Stimulated activated CD8-positive, alpha-beta memory T cell treated with anti-CD3 and anti-CD28 coated beads, Interleukin-15, amount 100 ng/mL, for 48 hours (primary cell): ENCODE data around the gene FAM163B.

Source experiments
- DNase-seq, 2 donors: peaks; one replicate each; pipeline ENCODE4 v3.0.0-alpha.2; 2020; ENCODE audit warnings: low read depth in 2 of 2

The FAM163B gene

GRCh38 chr9:133545494-133546286 lies 63.5 kb downstream of the FAM163B start:
- no peak for DNase-seq

GRCh38 chr9:133543772-133544467 lies 65.3 kb downstream of the FAM163B start:
- no peak for DNase-seq

DNA sequence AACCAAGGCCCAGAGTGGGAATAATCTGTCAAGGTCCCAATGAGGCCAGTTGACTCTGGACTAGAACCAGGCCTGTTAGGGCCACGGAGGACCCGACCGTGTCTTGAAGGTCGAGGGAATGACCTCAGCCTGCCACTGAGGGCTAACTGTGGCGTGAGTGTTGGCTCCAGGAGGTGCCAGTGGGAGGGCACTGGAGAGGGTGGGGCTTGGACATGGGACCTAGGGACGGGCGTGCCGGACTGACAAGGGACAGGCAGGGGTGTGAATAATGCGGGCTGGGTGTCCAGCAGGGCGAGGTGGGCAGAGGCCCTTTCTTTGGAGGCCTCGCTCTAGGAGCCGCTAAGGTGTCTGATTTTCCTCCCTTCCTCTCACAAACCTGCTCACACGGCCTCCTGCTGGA lies 67.2 kb downstream of the FAM163B start:
- no peak for DNase-seq

DNA sequence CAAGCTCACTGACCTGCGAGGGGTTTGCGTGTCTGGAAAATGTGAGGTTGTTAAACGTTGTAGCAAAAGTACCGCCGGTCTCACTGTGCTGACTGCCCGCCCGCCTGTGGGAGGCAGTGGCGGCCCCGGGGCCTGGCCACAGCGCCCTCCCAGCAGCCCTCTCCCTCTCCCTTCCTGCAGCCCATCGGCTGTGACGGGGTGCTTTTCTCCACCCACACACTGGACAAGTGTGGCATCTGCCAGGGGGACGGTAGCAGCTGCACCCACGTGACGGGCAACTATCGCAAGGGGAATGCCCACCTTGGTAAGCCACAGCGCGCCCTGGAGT lies 68.5 kb downstream of the FAM163B start:
- no peak for DNase-seq

DNA sequence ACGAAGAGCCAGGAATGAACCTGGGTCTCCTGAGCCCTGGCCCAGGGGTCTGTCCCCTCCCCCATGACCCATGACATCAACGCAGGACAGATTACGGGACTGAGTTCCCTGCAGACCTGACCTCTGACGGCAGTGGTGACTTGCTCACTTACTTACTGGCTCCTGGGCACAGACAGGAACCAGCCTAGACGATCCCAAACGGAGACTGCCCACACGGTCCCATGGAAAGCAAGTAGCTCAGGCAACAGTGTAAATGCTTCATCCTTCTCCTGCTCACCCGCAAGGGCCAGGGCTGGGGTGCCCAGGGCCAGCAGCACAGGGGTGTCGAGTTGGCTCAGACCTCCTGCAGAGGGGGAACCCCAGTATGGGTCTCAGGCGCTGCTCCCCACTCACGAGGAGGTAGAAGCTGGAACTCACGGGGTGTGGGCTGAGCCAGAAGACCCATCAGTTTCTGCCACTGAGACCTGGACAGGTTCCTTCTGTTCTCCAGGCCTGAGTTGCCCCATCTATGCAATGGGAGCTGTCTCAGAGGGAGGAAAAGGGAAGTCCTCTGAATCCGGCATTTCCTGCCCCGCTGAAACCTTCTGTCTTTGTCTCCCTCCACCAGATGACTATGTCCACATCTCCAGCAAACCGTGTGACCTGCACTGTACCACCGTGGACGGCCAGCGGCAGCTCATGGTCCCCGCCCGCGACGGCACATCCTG lies 69.0 kb downstream of the FAM163B start:
- no peak for DNase-seq

DNA sequence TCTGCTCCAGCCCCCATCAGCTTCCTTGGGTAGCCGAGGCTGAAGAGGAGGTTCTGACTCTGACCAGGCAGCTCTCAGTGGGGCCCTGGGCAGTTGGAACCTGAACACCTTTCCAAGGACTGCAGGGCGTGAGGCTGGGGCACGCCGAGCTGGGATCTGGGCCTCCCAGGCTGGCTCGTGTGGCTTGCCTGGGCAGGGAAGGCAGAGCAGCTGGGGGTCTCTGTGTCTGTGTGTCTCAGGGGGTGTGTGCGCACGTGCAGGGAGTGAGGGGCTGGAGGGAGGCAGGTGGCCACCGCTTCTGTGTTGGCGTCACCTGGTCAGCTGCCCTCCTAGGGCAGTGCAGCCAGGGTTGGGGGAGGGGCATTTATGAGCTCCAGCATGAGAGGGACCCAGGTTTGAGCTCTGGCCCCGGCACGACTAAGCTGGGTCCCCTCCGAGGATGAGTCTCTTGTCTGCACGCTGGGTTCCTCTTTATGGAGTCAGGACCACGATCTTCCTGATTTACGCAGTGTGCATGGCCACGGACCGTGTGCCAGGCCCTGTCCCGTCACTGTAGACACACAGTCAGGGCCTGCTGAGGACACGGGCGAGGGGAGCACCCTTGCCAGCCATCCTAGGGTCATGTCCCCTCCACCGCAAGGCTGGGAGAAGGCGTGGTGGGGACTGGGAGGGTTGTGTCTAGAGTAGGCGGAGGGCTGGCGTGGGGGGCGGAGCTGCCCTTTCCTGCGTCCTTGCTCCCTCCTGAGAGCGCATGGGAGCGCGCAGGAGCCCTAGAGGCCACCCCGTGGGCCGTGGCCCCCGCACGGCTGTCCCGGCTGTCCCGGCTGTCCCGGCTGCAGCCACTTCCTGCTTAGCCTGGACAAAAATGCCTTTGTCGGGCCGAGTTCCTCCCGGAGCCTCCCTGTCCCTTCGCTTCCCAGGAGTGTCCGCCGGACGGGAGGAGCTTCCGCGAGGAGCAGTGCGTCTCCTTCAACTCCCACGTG lies 70.0 kb downstream of the FAM163B start:
- no peak for DNase-seq

DNA sequence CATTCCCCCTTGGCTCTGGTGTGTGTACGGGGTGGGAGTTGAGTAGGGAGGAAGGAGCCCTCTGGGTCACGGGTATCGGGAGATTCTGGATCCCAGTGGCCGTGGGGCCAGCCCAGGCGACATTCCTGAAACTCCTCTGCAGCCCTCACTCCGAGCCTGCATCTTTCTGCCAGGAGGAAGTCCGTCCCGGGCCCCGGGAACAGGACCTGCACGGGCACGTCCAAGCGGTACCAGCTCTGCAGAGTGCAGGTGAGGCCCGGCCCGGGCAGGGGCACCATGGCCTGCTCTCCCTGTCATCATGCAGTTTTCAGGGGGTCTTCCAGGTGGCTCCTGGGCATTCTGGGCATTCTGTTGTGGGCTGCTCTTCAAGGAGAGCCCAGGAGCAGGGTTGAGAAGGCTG lies 71.0 kb downstream of the FAM163B start:
- no peak for DNase-seq

DNA sequence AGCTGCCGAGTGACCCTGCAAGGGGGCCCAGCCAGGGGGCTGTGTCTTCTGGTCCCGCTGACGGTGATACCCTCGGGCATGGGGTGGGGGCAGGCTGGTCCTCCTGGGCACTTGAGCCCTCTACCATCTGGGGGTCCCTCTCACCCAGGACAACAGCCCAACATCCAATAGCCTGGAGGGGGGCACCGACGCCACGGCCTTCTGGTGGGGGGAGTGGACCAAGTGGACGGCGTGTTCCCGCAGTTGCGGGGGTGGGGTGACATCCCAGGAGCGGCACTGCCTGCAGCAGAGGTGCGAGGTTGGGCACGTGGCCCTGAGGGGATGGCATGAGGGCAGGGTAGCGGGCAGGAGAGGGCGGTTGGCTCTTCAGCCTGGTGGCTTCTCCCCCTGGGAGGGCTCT lies 71.9 kb downstream of the FAM163B start:
- DNase-seq: no peak

DNA sequence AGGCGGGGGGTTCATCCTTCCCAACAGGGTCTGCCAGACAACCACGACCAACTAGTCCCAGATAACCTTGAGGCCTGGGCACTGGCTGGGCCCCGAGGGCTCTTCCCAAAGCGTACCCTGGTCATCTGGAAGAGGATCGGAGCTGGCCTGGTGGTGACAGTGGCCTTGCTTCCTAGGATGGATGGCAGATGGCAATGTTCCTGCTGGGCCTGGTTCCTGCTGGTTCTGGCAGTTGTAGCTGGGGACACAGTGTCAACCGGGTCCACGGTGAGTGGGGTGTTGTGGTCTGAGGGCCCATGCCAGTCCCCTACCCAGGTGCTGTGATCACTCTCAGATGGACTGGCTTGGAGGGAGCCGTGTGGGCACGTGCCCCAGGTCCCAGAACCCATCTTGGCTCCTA lies 72.7 kb downstream of the FAM163B start:
- DNase-seq: no peak

GRCh38 chr9:133536080-133536479 lies 73.1 kb downstream of the FAM163B start:
- DNase-seq: no peak

- no peak for DNase-seq
Measured at GRCh38 chr9:133535306-133535877, 73.8 kb downstream of the FAM163B start.

DNA sequence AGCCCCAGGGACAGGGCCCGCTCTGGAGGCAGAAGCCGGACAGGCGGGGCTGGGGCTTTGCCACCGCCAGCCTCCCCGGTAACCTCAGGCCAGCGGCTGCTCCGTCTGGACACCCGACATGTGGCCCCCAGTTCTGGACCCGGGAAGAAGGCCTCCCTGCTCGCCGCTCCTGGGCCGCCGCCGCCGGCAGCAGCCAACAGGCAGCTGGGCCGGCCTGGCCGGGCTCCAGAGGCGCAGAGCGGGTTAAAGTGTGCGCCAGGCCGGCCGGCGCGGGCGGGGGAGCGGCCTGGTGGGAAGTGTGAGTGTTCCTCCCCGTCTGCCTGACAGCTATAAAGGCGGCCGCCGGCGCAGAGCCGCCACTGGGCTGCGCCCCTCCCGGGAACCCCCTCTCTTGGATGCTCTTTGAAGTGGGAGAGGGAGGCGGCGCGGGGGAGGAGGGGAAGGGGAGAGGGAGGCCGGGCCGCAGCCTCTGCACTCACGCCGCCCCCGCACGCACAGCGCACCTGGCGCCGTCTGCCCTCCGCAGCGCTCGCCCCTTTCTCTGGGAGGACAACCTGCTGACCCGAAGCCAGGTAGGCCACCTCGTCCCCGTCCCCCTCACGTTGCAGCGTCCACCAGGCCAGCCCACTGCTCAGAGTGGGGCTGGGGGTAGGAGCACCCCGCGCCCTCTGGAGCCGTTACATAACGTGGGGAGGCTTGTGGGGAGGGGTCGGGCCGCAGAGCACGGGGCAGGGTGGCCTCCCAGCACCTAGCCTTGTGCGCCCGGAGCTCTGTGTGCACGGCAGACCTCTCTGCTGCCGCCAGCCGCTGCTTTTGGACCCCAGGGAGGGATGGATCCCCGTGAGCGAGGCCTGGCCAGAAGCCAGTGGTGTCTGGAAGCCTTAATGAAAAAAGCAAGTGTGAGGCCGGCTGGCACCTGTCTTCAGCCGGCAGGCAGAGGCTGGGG lies 74.6 kb downstream of the FAM163B start, which contains the start of gene ADAMTSL2:
TSS of gene ADAMTSL2 (plus strand) at position 359 of the 946 bp plus-strand sequence. CDS start 2,009 bp downstream, outside the sequence.
- DNase-seq: peak; percentile 9 to 13

- DNase-seq: no peak
Measured at GRCh38 chr9:133533857-133534256, 75.3 kb downstream of the FAM163B start.

GRCh38 chr9:133532937-133533668 lies 76.1 kb downstream of the FAM163B start:
- DNase-seq: peak; percentile 35 to 55

DNA sequence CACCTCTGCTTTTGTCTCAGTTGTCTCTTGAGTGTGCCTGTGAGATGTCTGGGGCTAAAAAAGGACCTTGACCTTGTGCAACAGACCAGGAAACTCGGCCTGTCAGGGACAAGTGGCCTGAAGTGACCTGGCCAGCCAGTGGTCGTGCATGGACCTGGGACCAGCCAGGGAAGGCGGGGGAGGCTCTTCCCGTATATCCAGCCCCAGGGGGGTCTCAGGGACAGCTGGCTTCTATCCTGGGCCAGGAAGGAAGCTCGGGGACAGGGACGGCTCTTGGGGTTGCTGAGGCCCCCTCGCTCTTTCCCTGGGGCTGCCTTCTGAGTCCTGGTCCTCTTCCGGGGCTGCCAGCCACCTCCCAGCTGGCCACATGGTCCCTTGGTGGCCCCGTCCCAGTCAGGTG lies 77.9 kb downstream of the FAM163B start:
- DNase-seq: no peak

GRCh38 chr9:133529874-133530273 lies 79.3 kb downstream of the FAM163B start:
- DNase-seq: no peak

DNA sequence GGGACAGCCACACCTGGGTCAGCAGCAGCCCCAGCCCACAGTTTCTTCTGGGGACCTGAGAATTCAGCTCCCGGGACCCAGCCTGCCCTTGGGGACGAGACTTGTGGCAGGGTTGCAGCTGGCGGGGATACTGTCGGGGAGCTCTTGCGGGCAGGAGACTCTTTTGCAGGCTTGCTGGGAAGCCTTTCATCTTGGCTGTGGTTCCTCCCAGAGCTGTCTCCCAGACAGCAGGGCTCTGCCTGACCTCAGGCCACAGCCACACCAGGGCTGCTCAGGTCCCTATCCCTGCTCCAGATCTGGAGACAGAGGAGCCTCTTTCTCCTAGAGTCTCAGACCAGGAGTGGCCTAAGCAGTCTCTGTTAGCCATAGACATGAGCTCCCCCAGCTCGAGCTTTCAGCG lies 79.7 kb downstream of the FAM163B start:
- DNase-seq: no peak

DNA sequence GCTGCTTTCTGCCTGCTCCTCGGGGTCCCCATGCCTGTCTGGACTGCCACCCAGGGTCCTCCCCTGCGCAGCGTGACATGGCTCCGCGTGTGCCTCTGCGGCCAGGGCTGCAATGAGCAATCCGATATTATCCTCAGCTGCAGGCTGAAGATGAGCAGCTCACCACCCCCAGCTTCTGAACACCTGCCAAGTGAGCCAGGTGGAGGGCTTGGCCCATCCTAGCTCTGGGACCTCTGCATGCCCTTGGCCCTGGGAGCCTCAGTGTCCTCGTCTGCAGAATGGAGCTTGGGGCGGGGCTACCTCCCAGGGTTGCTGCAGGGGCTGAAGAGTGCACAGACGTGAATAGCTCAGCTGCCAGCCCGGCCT lies 80.3 kb downstream of the FAM163B start:
- no peak for DNase-seq
